DND-41 (cell line): ENCODE measurements around the gene PACS1.

ENCODE experiments used
- ATAC-seq: fragments of 200-7000 bp; cut with Tn5 transposase; 3 replicates; pipeline ENCODE4 v1.9.1; 2021; ENCODE audit warnings: low read depth; ENCODE audit not compliant: insufficient read depth
- DNase-seq: peaks from one replicate; pipeline ENCODE4 v3.0.0-alpha.2; 2020
- H2AFZ ChIP-seq: 2 replicates; pipeline ENCODE4 v1.6.0; 2012; ENCODE audit warnings: low read depth, low read length
- H3K27ac ChIP-seq: 2 replicates; pipeline ENCODE4 v1.5.1; 2012; ENCODE audit warnings: low read length, inconsistent platforms
- H3K27me3 ChIP-seq: fragments of 200-600 bp; sonication (generic); 2 replicates; pipeline ENCODE4 v1.6.0; 2012; ENCODE audit warnings: low read length, mild to moderate bottlenecking, inconsistent platforms; ENCODE audit not compliant: insufficient read depth, poor library complexity
- H3K36me3 ChIP-seq: 2 replicates; pipeline ENCODE4 v1.5.1; 2012; ENCODE audit warnings: low read length, inconsistent platforms; ENCODE audit not compliant: insufficient read depth
- H3K4me1 ChIP-seq: 2 replicates; pipeline ENCODE4 v1.5.1; 2012; ENCODE audit warnings: mild to moderate bottlenecking, low read length; ENCODE audit not compliant: insufficient read depth
- H3K4me2 ChIP-seq: 2 replicates; pipeline ENCODE4 v1.6.0; 2012; ENCODE audit warnings: mild to moderate bottlenecking, moderate library complexity, low read length, inconsistent platforms; ENCODE audit not compliant: insufficient read depth
- H3K4me3 ChIP-seq, 2 experiments: fragments of 200-600 bp in 1 of 2; shearing (Covaris generic) in 1 of 2; 2 replicates each; pipeline ENCODE4 v1.5.1; 2012 to 2016; ENCODE audit warnings: inconsistent platforms in 2 of 2, low read length in 2 of 2, mild to moderate bottlenecking in 2 of 2, low read depth in 1 of 2, moderate library complexity in 1 of 2
- H3K79me2 ChIP-seq: 2 replicates; pipeline ENCODE4 v1.6.0; 2012; ENCODE audit warnings: low read length, inconsistent platforms; ENCODE audit not compliant: insufficient read depth
- H3K9ac ChIP-seq: 2 replicates; pipeline ENCODE4 v1.6.0; 2012; ENCODE audit warnings: low read depth, mild to moderate bottlenecking, inconsistent platforms, low read length, moderate library complexity
- H3K9me3 ChIP-seq: 2 replicates; pipeline ENCODE4 v1.5.1; 2012; ENCODE audit warnings: low read length, moderate library complexity, mild to moderate bottlenecking, inconsistent platforms; ENCODE audit not compliant: insufficient read depth, severe bottlenecking
- H4K20me1 ChIP-seq: 2 replicates; pipeline ENCODE4 v1.6.0; 2012; ENCODE audit warnings: low read length; ENCODE audit not compliant: insufficient read depth
- EZH2 ChIP-seq: IDR thresholded peaks from 3 replicates; pipeline ENCODE4 v1.6.1; 2012; ENCODE audit warnings: borderline replicate concordance, low read depth, mild to moderate bottlenecking, moderate library complexity, low read length, inconsistent platforms; ENCODE audit not compliant: severe bottlenecking
- TF ChIP-seq, protein P1 (sequence below): IDR thresholded peaks from 2 replicates; pipeline ENCODE4 v1.5.1; 2012; ENCODE audit warnings: borderline replicate concordance, low read length, moderate library complexity, mild to moderate bottlenecking; ENCODE audit not compliant: poor library complexity, severe bottlenecking; ENCODE audit errors: extremely low read depth

Gene PACS1

DNA sequence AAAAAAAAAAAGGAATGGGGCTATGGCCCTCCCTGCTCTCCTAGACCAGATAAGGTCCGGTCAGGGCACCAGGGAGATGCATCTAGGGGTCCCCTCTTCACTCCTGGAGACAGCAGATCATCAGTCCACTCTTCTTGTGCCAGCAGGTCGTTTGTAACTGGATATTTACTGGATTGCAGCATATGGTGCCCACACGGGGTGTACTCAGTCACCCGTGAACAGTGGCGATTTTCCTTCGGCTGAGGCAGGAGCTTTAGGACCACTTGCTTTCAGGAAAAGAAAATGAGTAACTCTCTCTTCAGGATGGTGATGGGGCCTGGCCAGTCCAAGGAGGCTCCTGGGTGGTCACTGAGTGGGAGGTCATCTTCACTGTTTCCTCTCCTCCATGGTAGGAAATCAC, 160.1 kb downstream of the PACS1 start:
- no peak for ATAC-seq
- H3K9me3 ChIP-seq, result no peaks in the 10 kb centered on the region
- TF ChIP-seq, protein P1, sequence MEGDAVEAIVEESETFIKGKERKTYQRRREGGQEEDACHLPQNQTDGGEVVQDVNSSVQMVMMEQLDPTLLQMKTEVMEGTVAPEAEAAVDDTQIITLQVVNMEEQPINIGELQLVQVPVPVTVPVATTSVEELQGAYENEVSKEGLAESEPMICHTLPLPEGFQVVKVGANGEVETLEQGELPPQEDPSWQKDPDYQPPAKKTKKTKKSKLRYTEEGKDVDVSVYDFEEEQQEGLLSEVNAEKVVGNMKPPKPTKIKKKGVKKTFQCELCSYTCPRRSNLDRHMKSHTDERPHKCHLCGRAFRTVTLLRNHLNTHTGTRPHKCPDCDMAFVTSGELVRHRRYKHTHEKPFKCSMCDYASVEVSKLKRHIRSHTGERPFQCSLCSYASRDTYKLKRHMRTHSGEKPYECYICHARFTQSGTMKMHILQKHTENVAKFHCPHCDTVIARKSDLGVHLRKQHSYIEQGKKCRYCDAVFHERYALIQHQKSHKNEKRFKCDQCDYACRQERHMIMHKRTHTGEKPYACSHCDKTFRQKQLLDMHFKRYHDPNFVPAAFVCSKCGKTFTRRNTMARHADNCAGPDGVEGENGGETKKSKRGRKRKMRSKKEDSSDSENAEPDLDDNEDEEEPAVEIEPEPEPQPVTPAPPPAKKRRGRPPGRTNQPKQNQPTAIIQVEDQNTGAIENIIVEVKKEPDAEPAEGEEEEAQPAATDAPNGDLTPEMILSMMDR, result no peak
- no peak for TF ChIP-seq EZH2
- H2AFZ ChIP-seq, result no peak overlapping the region
- H3K27ac ChIP-seq, result no peak overlapping the region
- no peak overlapping the region for H3K4me2 ChIP-seq
- no peaks in the 10 kb centered on the region for H4K20me1 ChIP-seq
- H3K4me1 ChIP-seq, result no peaks in the 10 kb centered on the region
- no peak overlapping the region for H3K4me3 ChIP-seq
- H3K36me3 ChIP-seq, result peaks cover 23% of the 10 kb centered on the region
- DNase-seq, result no peak
- no peak overlapping the region for H3K9ac ChIP-seq
- no peaks in the 10 kb centered on the region for H3K79me2 ChIP-seq
- no peaks in the 10 kb centered on the region for H3K27me3 ChIP-seq

DNA sequence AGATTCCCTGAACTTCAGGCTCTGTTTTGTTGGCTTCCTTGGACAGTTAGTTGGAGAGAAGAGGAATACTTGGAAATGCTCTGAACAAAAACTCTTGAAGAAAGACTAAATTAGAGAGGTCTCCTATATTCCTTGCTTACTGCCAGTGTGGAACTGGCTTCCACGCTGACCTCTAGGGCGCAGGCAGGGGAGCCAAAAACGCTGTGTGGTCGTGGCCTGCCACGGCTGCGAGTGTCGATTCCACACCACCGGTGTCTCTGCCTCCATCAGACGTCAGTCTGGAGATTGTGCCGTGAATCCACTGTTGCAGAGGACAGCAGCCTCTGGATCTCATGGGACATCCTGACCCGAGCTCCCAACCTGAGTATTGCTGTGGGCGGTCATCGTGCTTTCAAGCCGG, 160.9 kb downstream of the PACS1 start:
- no peak overlapping the region for H3K27ac ChIP-seq
- ATAC-seq (no peak), DNase-seq (no peak)
- H3K79me2 ChIP-seq, result no peaks in the 10 kb centered on the region
- no peak overlapping the region for H3K4me2 ChIP-seq
- no peaks in the 10 kb centered on the region for H4K20me1 ChIP-seq
- H3K4me1 ChIP-seq, result no peaks in the 10 kb centered on the region
- TF ChIP-seq EZH2, result no peak
- TF ChIP-seq, protein P1, result no peak
- H2AFZ ChIP-seq, result no peak overlapping the region
- no peak overlapping the region for H3K9ac ChIP-seq
- H3K9me3 ChIP-seq, result no peaks in the 10 kb centered on the region
- peaks cover 29% of the 10 kb centered on the region for H3K36me3 ChIP-seq
- H3K4me3 ChIP-seq, result no peak overlapping the region
- H3K27me3 ChIP-seq, result no peaks in the 10 kb centered on the region

DNA sequence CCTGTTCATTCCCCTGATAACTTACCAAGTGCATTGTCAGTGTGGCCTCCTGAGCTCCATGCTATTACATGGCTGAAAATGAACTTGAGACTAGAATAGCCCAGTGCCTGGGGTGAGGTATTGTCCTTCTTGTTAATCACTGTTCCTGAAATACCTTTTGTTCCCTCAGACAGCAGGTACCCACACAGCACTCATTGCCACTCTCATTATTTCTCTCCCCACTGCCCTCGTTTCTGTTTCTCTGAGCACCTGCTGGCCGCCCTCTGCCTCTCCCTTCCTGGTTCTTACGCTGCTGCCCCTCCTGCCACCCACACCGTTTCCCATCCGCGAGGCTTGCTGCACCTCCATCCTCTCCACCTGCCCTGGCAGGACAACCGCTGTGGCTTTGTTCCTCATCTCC, 161.5 kb downstream of the PACS1 start:
- Histone ChIP-seq H3K36me3 (peaks cover 35% of the 10 kb centered on the region), H3K27ac (no peak overlapping the region), H4K20me1 (no peaks in the 10 kb centered on the region), H3K9ac (no peak overlapping the region), H2AFZ (no peak overlapping the region), H3K9me3 (no peaks in the 10 kb centered on the region), H3K27me3 (no peaks in the 10 kb centered on the region), H3K4me3 (no peak overlapping the region), H3K79me2 (no peaks in the 10 kb centered on the region), H3K4me1 (no peaks in the 10 kb centered on the region), H3K4me2 (no peak overlapping the region)
- DNase-seq (no peak), ATAC-seq (no peak)
- TF ChIP-seq EZH2, result no peak
- TF ChIP-seq, protein P1, result no peak

DNA sequence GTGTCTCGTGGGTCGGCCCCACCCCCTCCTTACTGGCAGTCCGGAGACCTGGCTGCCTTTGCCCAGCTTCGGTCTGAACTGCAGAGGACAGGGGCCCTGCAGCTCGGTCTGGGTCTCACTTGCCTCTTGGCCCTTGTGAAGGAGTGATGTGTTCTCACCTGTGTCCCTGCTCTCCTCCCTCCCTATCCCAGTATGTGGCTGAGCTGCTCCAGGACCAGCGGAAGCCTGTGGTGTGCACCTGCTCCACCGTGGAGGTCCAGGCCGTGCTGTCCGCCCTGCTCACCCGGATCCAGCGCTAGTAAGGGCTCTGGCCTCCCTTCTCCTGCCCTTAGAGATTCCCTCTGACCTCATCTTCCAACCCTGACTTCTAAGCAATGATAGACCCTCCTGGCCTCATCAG, 162.7 kb downstream of the PACS1 start:
- no peaks in the 10 kb centered on the region for H3K9me3 ChIP-seq
- no peaks in the 10 kb centered on the region for H3K79me2 ChIP-seq
- H3K4me3 ChIP-seq, result no peak overlapping the region
- no peaks in the 10 kb centered on the region for H4K20me1 ChIP-seq
- no peak overlapping the region for H3K9ac ChIP-seq
- H3K4me2 ChIP-seq, result no peak overlapping the region
- H3K36me3 ChIP-seq, result peaks cover 35% of the 10 kb centered on the region
- H3K4me1 ChIP-seq, result no peaks in the 10 kb centered on the region
- no peak overlapping the region for H3K27ac ChIP-seq
- H2AFZ ChIP-seq, result no peak overlapping the region
- no peaks in the 10 kb centered on the region for H3K27me3 ChIP-seq
- ATAC-seq (no peak), DNase-seq (no peak)
- TF ChIP-seq EZH2, result no peak
- TF ChIP-seq, protein P1, result no peak
